GM10266 (cell line): ENCODE measurements around the gene DDX41.

ENCODE experiments used
- DNase-seq: peaks from one replicate; pipeline ENCODE4 v3.0.0; 2012; ENCODE audit errors: extremely low spot score
- TF ChIP-seq, protein P1 (sequence below): IDR thresholded peaks from 2 replicates; pipeline ENCODE4 v1.5.1; 2012; ENCODE audit warnings: mild to moderate bottlenecking, low read depth; ENCODE audit not compliant: control insufficient read depth, insufficient read depth; ENCODE audit errors: missing control alignments

DDX41 gene

DNA sequence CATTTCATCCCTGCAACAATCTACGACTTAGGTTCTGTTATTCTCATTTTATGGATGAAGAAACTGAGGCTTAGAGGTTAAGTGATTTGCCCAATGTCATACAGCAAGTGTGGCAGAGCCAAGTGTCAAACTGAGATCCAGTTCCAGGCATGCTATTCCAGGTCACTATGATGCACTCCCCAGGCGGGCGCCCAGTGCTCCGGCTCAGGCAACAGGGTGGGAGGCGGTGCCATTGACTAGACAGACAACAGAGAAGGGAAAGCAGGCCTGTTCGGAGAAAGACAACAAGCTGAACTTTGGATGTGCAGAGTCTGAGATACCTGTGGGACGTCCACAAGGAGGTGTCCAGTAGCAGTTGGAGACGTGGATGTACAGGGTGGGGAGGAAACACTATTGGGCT is 10.8 kb upstream of the DDX41 start:
- DNase-seq: no peak
- TF ChIP-seq, protein P1, sequence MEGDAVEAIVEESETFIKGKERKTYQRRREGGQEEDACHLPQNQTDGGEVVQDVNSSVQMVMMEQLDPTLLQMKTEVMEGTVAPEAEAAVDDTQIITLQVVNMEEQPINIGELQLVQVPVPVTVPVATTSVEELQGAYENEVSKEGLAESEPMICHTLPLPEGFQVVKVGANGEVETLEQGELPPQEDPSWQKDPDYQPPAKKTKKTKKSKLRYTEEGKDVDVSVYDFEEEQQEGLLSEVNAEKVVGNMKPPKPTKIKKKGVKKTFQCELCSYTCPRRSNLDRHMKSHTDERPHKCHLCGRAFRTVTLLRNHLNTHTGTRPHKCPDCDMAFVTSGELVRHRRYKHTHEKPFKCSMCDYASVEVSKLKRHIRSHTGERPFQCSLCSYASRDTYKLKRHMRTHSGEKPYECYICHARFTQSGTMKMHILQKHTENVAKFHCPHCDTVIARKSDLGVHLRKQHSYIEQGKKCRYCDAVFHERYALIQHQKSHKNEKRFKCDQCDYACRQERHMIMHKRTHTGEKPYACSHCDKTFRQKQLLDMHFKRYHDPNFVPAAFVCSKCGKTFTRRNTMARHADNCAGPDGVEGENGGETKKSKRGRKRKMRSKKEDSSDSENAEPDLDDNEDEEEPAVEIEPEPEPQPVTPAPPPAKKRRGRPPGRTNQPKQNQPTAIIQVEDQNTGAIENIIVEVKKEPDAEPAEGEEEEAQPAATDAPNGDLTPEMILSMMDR: no peak

DNA sequence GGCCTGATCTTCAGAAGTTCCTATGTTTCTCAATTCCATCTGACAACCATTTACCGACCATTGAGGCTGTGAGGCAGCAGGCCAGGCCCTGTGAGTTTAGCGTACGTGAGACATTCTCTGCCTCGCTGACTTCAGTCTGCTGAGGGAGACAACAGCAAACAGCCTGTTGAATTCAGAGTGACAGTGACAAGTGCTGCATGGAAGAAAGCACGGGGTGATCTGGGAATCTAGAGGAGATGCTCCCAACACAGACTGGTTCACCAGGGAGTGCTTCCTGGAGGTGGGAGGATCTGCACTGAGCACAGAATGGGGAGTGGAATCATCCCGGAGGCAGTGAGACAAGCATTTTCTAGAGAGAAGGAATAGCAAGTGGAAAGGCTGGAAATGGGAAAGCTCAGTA is 10.0 kb upstream of the DDX41 start:
- no peak for DNase-seq
- TF ChIP-seq, protein P1: no peak

DNA sequence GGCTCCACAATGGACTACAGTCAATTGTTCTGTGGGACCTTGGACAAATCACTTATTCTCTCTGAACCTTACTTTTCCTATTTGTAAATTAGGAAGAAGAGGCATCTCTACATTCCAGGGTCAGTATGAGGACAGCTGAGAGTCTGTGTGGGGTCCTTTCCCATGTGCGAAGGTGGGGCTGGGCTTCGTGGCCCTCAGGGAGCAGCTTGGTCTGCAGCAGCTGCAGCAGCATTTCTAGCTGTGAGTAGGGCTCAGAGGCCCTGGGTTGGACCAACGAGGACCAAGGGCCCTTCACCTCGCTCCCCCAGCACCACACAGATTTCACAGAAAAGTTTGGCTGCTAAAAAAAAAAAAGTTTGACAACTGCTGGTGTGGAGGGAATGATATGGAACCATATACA is 9.4 kb upstream of the DDX41 start:
- TF ChIP-seq, protein P1: no peak
- no peak for DNase-seq

DNA sequence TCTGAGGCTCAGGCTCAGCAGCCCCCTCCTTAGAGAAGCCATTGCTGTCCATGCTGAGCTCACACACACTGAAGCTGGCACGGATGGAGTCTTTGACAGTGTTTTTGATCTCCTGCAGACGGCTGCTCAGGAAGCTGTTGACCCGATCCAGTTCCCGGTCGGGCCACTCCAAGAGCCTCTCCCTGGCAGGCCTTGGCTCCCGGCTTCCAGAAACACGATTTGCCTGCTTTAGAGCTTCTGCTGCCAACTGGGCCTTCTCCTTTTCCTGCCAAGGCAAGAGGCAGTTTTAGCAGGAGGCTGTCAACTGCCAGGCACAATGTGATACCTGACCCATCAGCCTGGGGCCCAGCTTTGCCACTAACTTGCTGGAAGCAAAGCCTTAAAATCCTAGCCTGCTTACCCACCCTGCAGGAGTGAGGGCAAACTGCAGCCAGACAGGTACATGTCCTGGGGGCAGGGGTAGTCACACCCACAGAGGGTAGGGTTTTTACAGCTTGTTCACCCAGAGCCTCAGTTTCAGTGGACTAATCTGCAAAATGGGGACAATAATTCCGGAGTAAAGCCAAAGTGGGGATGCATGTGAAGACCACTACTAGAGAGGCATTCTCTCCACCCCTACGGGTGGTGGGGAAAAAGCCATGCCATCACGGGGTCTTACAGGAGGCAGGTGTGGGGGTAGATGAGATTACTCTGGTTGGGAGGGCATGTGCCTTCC is 8.3 kb upstream of the DDX41 start:
- TF ChIP-seq, protein P1: no peak
- DNase-seq: no peak

DNA sequence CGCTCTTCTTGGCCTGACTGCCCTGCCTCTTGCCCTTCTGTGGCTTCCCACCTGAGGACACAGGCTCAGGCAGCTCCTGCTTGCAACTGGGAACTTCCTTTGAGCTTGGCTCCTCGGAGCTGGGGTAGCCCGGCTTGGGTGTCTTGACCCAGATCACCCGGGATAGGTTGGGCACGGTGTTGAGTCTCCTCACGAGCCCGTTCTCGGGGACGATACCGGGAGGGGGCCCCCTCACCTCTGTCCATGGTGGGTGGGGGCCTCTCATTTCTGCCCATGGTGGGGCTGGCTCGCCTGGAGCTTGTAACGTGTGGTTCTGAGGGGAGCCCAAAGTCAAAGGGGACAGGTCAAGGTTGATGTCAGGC is 7.8 kb upstream of the DDX41 start:
- TF ChIP-seq, protein P1: no peak
- DNase-seq: no peak

DNA sequence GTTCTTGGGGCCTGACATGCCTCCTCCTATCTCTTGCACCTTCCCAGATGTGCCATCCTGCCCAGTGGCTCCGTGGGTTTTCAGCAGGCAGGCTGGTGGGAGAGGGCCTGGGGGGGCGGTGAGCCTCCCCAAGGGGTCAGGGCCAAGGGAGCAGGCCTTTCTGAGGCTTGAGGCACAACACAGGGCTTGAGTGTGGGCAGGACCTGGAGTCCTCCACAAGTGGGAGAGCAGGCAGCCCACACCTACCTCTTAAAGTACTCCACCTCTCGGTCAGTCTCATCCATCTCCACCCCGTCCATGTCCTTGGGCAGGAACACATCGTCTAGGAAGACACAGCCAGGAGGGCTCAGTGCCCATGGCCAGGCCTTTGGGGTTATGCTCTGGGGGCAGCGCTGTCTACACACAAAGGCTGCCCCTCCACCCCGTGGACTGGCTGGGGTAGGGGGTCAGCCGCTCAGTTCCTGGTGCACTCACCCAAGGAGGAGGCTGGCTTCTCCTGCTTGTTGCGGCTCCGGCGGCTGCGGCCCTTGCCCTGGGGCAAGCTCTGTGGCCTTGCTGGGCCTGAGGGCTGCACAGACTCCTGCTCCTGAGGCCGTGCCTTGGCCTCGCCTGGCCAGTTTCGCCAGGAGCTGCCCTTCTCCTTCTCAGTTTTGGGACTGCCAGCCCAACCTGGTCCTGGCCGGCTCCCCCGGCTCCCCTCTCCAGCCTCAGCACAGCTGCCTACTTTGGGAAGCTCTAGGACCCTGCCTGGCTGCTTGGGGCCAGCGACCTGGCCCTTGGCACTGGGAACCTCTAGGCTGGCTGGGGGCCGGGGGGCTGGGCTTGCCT is 7.2 kb upstream of the DDX41 start:
- TF ChIP-seq, protein P1: no peak
- no peak for DNase-seq

DNA sequence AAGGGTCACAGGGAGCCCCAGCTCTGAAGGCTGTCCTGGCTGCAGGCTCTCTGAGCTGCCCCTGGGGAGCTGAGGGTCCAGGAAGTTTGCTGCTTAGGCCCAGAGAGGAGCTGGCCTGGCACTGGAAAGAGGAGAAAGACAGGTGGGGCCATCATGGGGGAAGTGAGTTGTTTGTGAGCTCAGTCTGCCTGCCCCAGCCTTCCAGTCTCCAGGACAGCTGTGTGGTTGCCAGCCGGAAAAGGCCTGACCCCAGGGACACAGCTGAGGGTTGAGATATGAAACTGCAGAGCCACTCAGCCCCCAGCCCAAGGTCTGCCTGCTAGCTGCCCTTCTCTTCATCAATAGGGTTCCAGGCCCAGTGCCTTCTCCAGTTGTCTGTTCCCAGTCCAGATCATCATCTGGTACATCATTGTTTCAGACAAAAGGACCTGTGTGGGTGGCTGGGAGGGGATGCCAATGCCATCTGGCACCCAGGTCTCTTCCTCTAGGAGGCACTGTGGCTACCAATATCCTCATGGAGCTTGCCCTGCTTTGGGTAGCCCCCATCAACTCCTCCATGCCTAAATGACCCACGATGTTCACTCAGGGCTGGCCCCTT is 4.3 kb upstream of the DDX41 start:
- TF ChIP-seq, protein P1: no peak
- no peak for DNase-seq
